Activated CD4-positive, alpha-beta T cell treated with anti-CD3 and anti-CD28 coated beads, Interleukin-2, amount 50 U/mL, for 24 hours (primary cell): ENCODE data around the gene CMTM7.
"Not testable (repeated sequence)": the region's sequence is repeated elsewhere in the genome, so short reads cannot be mapped to it uniquely, and the experiment has no call there.

Experiments used
- DNase-seq, 2 donors: peaks; one replicate each; pipeline ENCODE4 v3.0.0-alpha.2; 2020; ENCODE audit warnings: low read depth in 1 of 2, low spot score in 1 of 2

Gene CMTM7

DNA sequence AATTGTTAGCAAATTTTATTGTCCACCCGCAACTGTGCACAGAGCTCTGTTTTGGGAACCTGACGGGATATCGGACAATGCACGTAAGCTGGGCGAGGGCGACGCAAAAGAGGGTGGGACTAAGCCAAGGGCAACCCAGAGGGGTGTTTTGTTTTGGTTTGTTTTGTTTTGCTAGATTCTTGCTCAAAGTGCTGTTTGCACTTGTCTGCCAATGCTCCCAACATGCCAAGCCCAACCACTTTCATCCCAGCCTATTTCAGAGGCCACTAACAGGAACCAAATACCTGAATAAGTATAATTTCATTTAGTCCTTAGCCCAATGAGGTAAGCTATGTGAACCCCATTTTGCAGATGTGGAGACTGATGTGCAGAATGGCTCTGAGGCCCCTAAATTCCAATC is 9.7 kb upstream of the CMTM7 start:
- DNase-seq: no peak

DNA sequence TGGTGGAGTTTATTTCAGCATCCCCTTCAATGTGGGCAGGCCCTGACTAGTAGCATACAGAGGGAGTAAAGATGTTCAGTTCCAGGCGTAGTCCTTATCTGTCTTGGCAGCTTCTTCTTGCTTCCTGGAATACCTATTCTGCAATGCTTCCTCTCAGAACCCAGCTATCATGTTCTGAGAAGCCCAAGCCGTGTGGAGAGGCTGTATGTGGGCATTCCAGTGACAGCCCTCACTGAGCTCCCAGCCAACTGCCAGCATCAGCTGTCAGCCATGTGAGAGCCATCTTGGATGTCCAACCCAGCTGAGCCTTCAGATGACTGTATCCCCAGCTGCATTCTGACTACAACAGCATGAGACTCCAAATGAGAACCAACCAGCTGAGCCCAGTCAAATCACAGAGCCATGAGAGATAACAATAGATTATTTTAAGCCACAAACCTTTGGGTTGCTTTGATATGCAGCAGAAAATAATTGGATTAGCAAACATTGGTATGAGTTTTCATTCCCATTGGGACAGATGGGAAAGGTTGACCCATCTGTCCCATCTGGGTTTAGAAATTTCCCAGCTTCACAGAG is 8.4 kb upstream of the CMTM7 start:
- DNase-seq: no peak

DNA sequence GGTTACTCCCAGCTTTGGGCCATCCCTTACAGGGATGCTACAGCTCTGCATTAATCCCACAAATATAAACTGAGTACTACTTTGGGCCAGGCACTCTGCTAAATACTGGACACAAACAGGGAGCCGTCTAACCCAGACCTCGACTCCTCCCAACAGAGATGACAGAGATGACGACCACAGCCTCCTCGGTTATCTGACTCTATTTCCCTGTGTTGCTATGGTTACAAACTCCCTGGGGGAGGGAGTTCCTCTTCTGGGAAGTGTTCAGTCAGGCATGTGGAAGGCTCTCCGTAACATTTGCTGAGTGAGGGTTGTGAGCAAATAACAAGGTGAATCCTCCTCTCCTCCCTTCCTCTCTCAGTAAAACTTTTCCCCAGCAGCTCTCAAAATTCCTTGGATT is 6.7 kb upstream of the CMTM7 start:
- DNase-seq: no peak

DNA sequence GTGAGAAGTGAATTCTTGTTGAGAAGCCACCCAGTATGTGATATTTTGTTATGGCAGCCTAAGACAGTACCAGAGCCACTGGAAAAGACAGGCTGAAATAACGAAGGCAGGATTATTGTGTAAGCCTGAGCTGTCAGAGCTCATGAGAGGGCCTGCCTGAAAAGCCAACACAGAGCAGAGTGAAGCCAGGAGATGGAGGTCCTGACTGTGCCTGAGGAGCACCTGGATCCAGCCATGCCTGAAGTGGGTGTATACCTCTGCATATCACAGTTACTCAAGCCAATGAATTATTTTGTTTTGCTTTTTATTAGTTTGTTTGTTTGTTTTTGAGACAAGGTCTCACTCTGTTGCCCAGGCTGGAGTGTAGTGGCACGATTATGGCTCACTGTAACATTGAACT is 4.1 kb upstream of the CMTM7 start:
- DNase-seq: no peak

DNA sequence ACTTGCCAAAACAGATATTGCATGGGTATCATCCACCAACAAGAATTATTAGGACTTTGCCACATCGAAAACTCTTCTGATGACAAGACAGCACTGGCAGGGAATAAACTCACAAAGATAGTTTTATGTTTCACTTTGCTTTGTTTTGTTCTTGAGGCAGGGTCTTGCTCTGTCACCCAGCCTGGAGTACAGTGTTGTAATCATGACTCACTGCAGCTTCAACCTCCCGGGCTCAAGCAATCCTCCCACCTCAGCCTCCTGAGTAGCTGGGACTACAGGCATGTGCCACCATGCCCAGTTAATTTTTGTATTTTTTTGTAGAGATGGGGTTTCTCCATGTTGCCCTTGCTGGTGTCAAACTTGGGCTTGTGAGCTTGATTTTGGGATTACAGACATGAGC is 2.1 kb upstream of the CMTM7 start:
- DNase-seq: not testable (repeated sequence)

DNA sequence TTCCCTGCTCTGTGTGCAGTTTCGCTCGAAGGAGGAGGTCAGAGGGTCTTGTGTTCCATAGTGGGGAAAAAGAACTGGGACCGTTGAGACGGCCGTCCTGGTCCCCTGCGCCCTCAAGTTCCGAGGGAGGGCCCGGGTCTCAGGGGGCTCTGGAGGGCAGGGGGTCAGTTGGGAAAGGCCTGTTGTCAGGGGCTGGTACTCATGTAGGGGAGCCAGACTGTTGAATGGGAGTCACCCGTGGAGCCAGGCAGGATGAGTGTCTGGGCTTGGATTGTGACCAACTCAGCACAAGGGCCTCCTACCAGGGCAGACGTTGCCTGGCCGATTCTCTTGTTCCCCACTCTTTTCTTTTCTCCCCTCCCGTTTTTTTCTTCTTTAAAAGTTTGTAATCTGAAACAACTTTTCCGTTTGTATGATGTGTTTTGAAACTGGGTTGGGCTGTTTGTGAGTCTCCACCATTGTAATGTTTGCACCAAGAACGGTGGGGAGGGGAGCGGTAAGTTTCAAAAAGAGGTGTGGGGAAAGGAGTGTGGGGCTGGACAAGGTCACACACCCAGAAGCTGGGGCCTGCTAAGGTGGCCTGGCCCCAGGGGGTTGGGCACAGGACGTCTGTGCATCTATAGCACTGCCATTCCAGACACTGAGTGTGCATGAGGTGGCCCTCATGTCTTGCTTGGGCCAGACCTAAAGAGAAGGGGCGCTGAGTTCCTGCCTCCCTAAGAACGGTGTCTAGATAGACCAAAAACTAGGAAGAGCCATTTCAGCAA is 1.1 kb downstream of the CMTM7 start:
- peak in 1 of 2 donors; percentile 13 for DNase-seq

DNA sequence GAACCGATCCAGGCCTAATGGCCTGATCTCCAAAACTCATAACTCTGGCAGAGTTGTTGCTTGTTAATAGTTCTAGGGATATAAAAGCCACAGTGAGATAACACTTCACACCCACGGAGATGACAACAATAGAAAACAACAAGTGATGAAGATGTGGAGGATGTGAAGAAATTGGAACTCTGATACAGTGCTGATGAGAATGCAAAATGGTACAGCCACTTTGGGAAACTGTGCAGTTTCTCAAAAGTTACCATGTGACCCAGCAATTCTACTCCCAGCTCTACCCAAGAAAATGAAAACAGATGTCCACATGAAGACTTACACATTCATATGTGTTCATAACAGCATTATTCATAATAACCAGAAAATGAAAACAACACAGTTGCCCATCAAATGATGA is 3.8 kb downstream of the CMTM7 start:
- DNase-seq: no peak

DNA sequence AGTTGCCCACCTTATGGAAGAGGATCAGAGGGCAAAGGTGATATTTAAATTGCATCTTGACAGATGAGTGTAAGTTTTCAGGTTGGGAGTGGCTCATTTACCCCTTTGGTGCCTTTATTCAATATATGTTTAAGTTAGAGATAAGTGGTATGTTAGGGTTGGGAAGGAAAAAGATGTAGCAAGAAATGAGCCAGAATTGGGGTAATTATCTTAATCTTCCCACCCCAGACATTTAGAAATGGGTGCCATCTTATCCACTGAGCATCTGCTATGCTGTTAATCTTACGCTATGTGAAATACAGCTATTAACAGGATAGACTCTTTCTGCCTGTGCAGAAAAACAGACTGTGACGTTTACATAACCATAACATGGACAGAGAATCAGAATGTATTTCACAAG is 6.3 kb downstream of the CMTM7 start:
- no peak for DNase-seq

DNA sequence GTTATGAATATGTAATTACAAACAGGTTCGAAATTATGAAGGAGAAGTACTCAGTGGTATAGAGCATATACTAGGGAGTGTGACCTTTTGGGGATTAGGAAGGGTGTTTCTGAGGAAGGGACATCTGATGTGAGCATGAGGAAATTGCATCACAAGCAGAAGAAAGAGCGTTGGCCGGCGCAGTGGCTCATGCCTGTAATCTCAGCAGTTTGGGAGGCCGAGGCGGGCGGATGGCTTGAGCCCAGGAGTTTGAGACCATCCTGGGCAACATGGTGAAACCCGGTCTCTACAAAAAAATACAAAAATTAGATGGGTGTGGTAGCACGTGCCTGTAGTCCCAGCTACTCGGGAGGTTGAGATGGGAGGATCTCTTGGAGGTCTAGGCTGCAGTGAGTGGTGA is 6.9 kb downstream of the CMTM7 start:
- no peak for DNase-seq

DNA sequence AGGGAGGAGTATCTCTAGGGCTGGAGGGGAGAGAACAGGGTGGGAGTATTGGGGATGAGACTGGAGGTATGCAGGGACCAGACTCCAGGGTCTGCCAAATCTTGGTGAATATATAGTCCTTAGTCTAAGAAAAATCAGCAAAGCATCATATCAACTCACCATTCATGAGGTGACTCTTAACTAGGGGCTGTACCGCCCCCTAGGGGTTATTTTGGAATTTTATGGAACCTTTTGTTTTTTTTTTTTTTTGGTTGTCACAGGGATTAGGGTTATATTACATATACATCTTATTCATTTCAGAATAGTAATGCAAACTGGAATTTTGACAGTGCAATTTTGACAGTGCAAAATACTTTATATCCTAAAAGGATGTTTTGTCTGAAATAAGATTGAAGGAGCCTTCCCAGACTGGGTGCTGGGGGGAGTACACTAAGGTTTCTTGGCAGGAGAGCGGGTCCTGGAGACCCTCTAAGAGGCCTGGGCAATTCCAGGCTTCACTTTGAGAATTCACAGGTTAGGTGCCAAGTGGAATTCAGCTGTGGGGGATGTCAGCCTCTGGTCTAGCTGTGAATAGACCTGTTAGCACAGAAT is 7.5 kb downstream of the CMTM7 start:
- DNase-seq: peak in 1 of 2 donors; percentile 43

DNA sequence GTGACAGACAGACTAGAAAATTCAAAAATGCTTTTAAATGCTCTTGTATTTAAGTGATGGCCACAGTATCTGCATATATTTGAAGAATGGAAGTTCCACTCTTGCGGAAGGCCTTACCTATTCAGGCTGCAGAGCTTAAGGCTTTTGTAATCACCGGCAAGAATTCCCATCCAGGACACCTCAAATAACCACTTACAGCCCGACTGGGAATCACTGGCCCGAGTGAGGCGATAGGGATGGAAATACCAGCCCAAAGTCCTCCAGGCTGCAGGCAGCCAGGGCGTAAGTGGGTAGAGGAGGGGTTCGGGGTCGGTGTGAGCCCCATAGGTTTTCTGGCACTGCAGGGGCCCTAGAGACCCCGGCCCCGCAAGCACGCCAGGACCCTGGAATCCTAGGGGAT is 9.5 kb downstream of the CMTM7 start:
- no peak for DNase-seq

DNA sequence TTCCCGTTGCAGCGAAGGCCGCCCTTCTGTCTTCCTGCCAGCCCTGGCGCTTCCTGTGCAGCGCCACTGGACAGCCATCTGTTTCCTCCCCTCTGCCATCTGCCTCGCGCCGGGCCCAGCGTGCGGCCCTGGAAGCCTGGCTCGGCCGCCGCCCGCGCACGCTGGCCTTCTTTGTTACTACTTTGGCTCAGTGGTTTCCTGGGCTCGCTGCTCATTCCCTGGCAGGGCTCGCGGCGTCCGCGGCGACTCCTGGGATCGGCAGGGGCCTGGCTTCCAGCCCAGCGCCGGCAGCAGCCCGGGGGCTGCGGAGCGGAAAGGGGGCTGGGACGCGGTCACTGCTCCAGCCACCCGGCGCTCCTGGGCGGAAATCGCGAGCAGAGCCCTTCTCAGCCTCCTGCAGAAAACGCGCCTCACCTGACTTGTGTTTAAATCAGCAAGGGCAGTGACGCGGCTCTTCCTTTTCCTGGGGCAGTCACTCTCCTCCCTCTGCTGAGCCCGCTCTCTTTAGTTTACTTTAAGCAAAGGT is 10.0 kb downstream of the CMTM7 start:
- peak; percentile 18 to 45 for DNase-seq

DNA sequence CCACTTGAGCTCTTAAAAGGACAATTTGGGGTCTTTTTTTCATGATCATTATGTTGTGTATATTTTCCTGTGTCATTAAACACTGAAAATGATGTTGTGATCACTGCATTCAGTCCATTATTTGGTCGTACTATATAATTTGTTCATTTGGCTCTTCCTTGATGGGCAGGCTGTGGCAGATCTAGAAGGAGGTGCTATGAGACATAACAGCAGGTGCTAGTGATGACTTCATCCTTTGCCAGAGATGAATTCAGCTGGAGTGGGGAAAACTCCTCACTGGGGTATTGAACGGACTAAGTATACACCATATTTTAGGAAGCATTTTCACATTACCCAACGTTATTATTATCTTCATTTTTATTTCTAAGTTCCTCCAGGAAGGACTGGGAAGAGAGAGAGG is 12.0 kb downstream of the CMTM7 start:
- DNase-seq: no peak

DNA sequence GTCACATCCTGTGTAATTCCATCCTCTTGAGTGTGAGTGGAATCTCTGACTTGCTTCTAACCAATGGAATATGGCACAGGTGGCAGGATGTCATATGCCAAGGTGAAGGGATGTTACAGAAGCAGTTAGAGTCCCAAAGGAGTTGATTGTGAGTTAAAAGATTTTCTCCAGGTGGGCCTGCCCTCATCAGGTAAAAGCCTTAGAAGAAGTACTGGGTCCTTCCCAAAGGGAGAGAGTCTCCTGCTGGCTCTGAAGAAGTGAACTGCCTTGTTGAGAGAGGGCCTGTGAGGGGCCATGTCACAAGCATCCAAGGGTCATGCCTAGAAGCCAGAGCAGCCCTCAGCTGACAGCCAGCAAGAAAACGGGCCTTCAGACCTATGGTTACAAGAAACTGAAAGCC is 13.1 kb downstream of the CMTM7 start:
- no peak for DNase-seq

DNA sequence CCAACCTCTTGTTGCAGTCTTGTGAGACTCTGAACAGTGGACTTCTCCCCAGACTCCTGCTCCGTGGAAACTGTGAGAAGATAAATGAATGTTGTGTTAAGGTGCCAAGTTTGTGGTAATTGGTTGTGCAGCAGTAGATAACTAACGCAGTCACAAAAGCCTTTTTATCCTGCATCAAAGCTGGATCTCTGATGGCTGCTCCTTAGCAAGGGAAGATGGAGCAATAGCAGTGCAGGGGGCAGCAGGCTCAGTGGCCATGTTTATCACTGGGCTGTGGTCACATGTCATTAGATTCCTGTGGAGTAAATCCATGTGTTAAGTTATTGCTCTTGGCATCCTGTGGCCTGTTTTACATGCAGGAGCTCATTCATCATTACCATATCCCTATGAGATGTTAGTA is 13.5 kb downstream of the CMTM7 start:
- DNase-seq: no peak

DNA sequence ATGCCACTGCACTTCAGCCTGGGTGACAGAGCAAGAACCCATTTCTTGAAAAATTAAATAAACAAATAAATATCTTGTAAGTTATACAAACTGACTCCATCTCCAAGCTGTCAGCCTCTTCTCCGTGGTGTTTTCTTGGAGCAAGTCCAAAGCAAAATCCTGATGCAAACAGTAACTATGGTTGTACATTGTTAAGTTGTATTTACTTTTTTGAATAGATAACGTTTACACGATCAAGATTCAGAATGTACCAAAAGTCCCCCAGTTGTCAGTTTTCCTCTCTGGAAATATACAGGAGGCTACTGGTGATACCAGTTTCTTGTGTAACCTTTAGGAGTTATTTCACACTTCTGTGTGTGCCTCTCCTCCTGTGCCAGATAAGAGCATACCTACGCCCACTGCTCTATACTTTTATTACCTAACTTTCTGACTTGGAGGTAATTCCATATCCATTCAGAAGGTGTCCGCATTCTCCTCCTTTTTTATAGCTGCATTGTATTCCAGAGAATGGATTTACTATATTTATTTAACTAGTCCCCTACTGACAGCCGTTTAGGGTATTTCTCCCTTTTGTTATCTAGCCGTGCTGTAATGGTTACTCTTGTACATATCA is 14.2 kb downstream of the CMTM7 start:
- DNase-seq: no peak

DNA sequence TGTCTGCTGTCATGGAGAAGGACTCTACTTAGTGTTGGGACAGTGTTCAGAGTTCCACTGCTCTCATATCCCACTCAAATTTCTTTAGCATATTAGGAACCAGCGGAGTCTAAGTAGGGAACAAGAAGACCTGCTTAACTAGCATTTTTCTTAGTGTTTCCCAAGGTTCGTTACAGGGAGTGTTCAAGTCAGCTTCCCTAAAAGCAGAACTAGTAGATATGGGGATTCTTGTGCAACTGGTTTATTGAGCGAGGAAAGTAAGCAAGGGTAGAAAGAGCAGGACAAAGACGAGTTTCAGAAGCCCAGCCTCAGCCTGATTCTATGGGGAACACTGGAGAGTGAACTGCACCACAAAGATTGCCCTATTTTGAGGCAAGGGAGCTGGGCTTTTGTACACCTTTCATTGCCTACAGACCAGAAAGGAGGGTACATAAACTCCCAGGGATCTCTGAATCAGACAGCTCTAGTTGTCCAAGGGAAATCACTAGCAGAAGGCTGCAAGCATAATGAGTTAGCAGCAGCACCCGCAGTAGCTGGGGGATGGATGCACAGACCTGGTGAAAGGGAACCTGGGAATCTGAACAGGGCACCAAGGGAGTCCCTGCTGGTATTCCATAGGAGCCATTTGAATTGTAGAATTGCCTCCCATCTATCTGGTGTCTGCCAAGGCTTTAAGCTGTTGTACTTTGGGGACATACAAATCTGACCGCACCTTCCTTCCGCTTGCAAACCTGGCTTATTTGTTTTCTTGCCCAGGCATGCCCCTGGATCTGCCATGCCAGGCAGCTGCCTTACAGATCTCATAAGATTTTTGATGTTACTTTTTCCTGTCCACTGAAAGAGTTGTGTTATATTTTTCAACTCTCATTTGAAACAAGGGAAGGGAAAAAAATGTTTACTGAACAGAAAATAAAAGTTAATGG is 15.1 kb downstream of the CMTM7 start:
- no peak for DNase-seq

DNA sequence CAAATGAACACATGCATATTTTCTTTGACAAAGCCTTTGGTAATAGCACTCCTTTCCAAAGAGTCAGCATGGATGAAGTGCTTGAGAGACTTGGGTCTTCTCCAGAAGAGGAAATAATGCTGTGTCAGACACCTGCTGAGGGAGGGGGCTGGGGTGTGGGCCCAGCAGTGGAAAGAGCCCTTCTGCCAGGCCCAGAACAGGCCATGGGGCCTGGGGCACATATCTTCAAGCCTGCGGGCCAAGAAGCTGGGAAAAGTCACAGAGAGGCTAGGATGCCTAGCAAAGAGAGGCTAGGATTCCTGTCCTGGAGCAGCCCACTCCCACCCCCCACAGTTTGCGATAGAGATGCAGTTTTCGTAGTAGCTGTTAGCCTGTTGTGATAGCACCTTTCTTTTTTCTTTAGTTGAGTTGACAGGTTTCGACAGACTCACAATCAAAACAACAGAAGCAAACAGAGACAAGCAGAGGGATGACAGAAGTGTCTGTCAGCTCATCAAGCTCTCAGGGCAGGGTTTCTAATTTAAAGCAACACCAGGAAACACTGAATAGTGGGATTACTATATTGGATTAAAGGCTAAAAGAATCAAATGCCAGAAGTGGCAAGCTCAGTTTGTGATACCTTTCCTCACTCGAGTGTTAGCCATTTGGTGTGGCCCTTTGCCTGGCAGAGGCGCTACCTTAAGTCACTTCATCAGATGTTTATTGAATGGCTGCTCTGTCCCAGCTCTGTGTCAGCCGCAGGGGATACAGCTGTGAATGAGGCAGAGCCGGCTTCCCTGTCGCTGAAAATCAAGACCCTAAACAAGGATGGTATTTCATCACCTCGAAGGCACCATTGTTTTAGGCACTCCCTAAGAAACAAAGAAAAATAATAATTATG is 19.0 kb downstream of the CMTM7 start:
- no peak for DNase-seq

DNA sequence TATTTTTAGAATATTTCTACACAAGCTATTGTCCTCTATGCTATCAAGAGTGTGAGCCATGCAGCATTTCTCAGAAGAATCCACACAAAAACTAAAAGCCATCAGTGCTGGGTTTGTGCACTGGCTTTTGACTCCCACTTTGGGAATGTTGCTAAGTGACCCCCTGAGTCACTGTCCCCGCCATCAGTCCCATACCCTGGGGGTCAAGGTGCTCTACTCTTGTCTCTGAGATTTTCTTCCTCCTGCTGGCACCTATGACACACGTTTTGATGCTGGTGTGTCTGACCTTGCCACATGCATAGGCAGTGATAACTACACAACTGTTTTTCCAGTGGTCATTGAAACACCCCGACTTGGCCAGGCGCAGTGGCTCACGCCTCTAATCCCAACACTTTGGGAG is 19.8 kb downstream of the CMTM7 start:
- DNase-seq: no peak

DNA sequence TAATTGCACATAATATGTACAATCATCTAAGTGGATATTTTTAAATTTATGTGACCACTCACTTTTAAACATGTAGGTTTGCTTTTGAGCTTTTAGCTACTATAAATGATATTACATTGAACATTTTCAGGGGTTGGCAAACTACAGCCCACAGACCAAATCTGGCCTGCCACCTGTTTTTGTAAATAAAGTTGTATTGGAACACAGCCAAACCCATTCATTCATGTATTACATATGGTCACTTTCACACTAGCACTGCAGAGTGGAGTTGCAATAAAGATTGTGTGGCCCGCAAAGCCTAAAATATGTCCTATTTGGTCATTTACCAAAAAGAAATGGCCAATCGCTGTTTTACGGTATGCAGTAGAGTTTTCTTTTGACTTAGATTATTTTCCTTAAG is 21.2 kb downstream of the CMTM7 start:
- no peak for DNase-seq
